OCI-M2 (cell line): ENCODE data around the gene SGK2.

Source experiments
- DNase-seq: peaks from one replicate; lab custom pipeline; 2025; ENCODE audit not compliant: unreplicated experiment; lab: John Stamatoyannopoulos, UW

Gene SGK2

GRCh38 chr20:43536041-43536816 lies 22.6 kb upstream of the SGK2 start:
- DNase-seq, result no peak

GRCh38 chr20:43536817-43537440 lies 21.9 kb upstream of the SGK2 start:
- no peak for DNase-seq

GRCh38 chr20:43537921-43538877 lies 20.6 kb upstream of the SGK2 start:
- DNase-seq, result peak; percentile 84

GRCh38 chr20:43538878-43539700 lies 19.7 kb upstream of the SGK2 start:
- no peak for DNase-seq

- no peak for DNase-seq
Observed at GRCh38 chr20:43539975-43540672, 18.7 kb upstream of the SGK2 start.

GRCh38 chr20:43540673-43541060 lies 18.2 kb upstream of the SGK2 start:
- DNase-seq, result no peak

GRCh38 chr20:43541214-43541613 lies 17.6 kb upstream of the SGK2 start:
- no peak for DNase-seq

- no peak for DNase-seq
Observed at GRCh38 chr20:43542161-43542560, 16.7 kb upstream of the SGK2 start.

GRCh38 chr20:43542674-43543073 lies 16.2 kb upstream of the SGK2 start:
- no peak for DNase-seq

GRCh38 chr20:43543138-43543537 lies 15.7 kb upstream of the SGK2 start:
- no peak for DNase-seq

- no peak for DNase-seq
Observed at GRCh38 chr20:43544501-43544900, 14.3 kb upstream of the SGK2 start.

- no peak for DNase-seq
Observed at GRCh38 chr20:43545837-43546578, 12.8 kb upstream of the SGK2 start.

- DNase-seq, result no peak
Observed at GRCh38 chr20:43548273-43548880, 10.4 kb upstream of the SGK2 start.

GRCh38 chr20:43549416-43550065 lies 9.3 kb upstream of the SGK2 start:
- DNase-seq, result no peak

GRCh38 chr20:43550456-43550855 lies 8.4 kb upstream of the SGK2 start:
- DNase-seq, result no peak

- no peak for DNase-seq
Observed at GRCh38 chr20:43554369-43554768, 4.5 kb upstream of the SGK2 start.

- no peak for DNase-seq
Observed at GRCh38 chr20:43559147-43559987, 540 bp downstream of the SGK2 start.

- no peak for DNase-seq
Observed at GRCh38 chr20:43560974-43561373, 2.1 kb downstream of the SGK2 start.
